SK-N-MC (cell line): ENCODE measurements around the gene ZNF30.

ENCODE experiments used
- EZH2 ChIP-seq: fragments of 200-600 bp; sonication (generic); IDR thresholded peaks from one replicate; pipeline ENCODE4 v1.6.1; 2017; ENCODE audit warnings: antibody characterized with exemption
- FOXP2 ChIP-seq: optimal IDR thresholded peaks from 2 replicates; pipeline ENCODE3; 2011; ENCODE audit warnings: mild to moderate bottlenecking, moderate library complexity; ENCODE audit not compliant: insufficient read depth; ENCODE audit errors: extremely low read length, control extremely low read depth
- POLR2AphosphoS5 ChIP-seq: IDR thresholded peaks from 2 replicates; pipeline ENCODE4 v1.6.1; 2012; ENCODE audit warnings: mild to moderate bottlenecking, low read depth, low read length, borderline replicate concordance

DNA sequence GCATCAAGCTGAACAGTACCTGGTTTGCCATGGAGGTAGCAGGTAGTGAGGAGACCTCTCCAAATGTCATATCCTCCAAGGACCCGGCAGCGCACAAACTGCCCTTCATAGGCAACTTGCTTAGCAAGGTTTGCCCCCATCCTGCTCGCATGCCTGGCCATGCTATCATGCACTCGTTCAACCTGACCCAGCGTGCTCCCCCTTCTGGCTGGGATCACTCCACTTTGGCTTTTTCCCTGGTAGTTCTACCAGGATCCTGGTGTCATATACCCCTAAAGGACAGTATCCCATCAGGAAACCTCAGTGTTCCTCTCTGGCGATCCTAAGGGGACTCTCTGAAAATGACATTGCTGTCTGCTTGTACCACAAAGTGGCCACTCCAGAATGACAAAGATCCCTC, 38.6 kb upstream of the ZNF30 start:
- no peak for TF ChIP-seq EZH2
- no peak for TF ChIP-seq FOXP2
- no peak for TF ChIP-seq POLR2AphosphoS5
